Suppressor macrophage treated with lipopolysaccharide for 1 hour (primary cell): ENCODE measurements around the gene ARHGAP44.
"Not testable (repeated sequence)": the region's sequence is repeated elsewhere in the genome, so short reads cannot be mapped to it uniquely, and the experiment has no call there.

ENCODE experiments used
- DNase-seq, 3 donors: peaks; one replicate each; pipeline ENCODE4 v3.0.0-alpha.2; 2020 to 2022

Gene ARHGAP44

GRCh38 chr17:12821376-12821940 is 32.2 kb downstream of the ARHGAP44 start:
- DNase-seq, result no peak

- no peak for DNase-seq
Observed at GRCh38 chr17:12826431-12826830, 37.1 kb downstream of the ARHGAP44 start.

- no peak for DNase-seq
Observed at GRCh38 chr17:12830777-12831247, 41.5 kb downstream of the ARHGAP44 start.

- DNase-seq, result no peak
Observed at GRCh38 chr17:12831839-12832238, 42.5 kb downstream of the ARHGAP44 start.

GRCh38 chr17:12839042-12839441 is 49.7 kb downstream of the ARHGAP44 start:
- DNase-seq, result no peak

GRCh38 chr17:12842936-12843335 is 53.6 kb downstream of the ARHGAP44 start:
- no peak for DNase-seq

- DNase-seq, result no peak
Observed at GRCh38 chr17:12850996-12851395, 61.7 kb downstream of the ARHGAP44 start.

- no peak for DNase-seq
Observed at GRCh38 chr17:12851901-12852435, 62.7 kb downstream of the ARHGAP44 start.

GRCh38 chr17:12853921-12854320 is 64.6 kb downstream of the ARHGAP44 start:
- no peak for DNase-seq

GRCh38 chr17:12856416-12856815 is 67.1 kb downstream of the ARHGAP44 start:
- DNase-seq, result peak; percentile 23 to 77 (median 32)

- DNase-seq, result no peak
Observed at GRCh38 chr17:12857592-12857991, 68.3 kb downstream of the ARHGAP44 start.

- DNase-seq, result no peak
Observed at GRCh38 chr17:12859520-12859919, 70.2 kb downstream of the ARHGAP44 start.

- DNase-seq, result no peak
Observed at GRCh38 chr17:12865769-12866168, 76.5 kb downstream of the ARHGAP44 start.

GRCh38 chr17:12866244-12866643 is 76.9 kb downstream of the ARHGAP44 start:
- no peak for DNase-seq

GRCh38 chr17:12867726-12868125 is 78.4 kb downstream of the ARHGAP44 start:
- no peak for DNase-seq

GRCh38 chr17:12873415-12874125 is 84.3 kb downstream of the ARHGAP44 start:
- not testable (repeated sequence) for DNase-seq

- no peak for DNase-seq
Observed at GRCh38 chr17:12877953-12878669, 88.8 kb downstream of the ARHGAP44 start.

- not testable (repeated sequence) for DNase-seq
Observed at GRCh38 chr17:12879096-12879495, 89.8 kb downstream of the ARHGAP44 start.

- no peak for DNase-seq
Observed at GRCh38 chr17:12883472-12883871, 94.2 kb downstream of the ARHGAP44 start.

- DNase-seq, result no peak
Observed at GRCh38 chr17:12887088-12887487, 97.8 kb downstream of the ARHGAP44 start.

- DNase-seq, result no peak
Observed at GRCh38 chr17:12896180-12896785, 107.0 kb downstream of the ARHGAP44 start.

GRCh38 chr17:12898110-12898509 is 108.8 kb downstream of the ARHGAP44 start:
- no peak for DNase-seq

GRCh38 chr17:12899604-12900003 is 110.3 kb downstream of the ARHGAP44 start:
- no peak for DNase-seq
